SH-SY5Y (cell line): ENCODE results near the gene CD34.

Experiments
- GATA2 ChIP-seq: IDR thresholded peaks from 2 replicates; pipeline ENCODE4 v1.6.1; 2011; ENCODE audit warnings: mild to moderate bottlenecking, low read depth, low read length
- GATA3 ChIP-seq: IDR thresholded peaks from 2 replicates; pipeline ENCODE4 v1.6.1; 2011; ENCODE audit warnings: low read depth, mild to moderate bottlenecking, low read length, moderate library complexity

GRCh38 chr1:207858806-207859205, 52.1 kb downstream of the CD34 start:
- TF ChIP-seq GATA2 (no peak), GATA3 (no peak)
